Stimulated activated CD8-positive, alpha-beta memory T cell treated with anti-CD3 and anti-CD28 coated beads, Interleukin-12 subunit alpha, Interleukin-12 subunit beta, amount 100 ng/mL, for 1 hour (primary cell): Measurements from ENCODE around the gene MED10.

Experiments used
- DNase-seq: peaks from one replicate; pipeline ENCODE4 v3.0.0-alpha.2; 2020; ENCODE audit warnings: low read depth

The MED10 gene

DNA sequence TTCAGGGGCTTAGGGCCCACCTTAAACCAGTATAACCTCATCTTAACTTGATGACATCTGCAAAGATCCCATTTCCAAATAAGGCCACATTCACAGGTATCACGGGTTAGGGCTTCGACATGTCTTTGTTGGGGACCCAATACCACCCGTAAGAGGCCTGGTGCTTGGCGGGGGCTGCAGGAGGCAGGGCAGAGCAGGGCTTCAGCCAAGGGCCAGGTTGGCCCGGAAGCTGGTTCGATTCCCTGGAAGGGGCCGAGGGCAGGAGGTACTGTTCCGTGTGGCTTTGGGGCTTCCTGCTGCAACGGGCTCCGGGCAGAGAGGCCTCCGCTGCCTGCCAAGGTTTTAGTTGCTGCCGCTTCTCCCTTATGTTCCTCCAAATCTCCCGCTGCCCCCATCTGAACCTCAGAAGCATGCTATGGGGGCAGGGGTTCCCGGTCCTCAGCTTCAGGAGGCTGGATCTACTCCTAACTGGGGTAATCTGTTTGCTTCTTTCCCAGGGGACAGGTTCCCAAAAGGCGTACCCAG is 29.8 kb downstream of the MED10 start:
- DNase-seq: no peak

DNA sequence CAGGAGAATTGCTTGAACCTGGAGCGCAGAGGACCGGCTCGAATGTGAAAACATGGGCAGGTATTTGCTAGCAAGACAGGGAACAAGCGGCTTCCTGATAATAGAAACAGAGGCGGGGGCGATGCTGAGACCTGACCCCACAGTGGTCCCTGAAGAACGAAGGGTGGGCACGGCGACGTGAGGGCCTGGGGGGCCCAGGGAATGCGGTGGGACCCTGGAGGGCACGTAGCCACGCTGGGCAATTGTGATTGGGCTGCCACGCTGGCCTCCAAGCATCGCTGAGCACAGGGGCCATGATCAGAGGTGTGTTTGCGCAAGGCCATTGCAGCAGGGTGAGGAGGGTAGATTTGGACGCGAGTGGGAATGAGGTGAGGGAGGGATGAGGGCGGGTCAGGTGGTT is 30.7 kb downstream of the MED10 start:
- DNase-seq: no peak

DNA sequence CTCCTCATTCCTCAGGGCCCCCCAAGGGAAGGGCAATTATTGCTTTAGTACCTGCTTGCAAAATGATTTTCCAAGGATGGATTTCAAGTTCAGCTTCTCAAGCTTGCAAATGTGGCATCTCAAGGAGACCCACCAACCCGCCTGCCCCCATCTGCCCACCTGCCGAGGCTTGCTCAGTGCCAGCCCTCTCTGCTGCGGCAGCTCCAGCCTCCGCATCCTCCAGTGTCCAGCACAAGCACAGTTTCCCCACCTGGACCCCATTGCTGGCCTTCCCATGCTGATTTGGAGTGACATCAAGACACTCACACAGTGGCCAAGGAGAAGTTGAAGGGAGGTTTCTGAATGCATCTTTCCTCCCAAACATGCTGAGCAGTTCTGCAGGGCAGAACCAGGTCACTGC is 31.2 kb downstream of the MED10 start:
- no peak for DNase-seq

DNA sequence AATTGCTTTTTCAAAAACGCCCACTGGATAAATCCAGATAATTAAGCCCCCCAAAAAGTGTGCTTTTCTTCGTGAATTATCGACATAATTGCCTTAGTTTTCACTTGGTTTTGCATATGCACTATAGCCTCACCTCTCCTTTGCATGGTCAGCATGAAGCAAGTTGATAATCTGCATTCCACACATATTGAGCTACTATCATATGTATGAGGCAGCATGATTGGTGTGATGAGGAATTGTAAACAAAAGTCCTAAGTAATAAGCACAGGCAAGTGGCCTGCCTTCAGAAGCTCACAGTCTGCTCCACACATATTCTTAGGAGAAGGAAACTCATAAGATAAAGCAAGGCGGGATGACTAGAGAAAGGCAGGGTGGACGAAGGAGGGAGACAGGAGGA is 33.8 kb downstream of the MED10 start:
- no peak for DNase-seq

DNA sequence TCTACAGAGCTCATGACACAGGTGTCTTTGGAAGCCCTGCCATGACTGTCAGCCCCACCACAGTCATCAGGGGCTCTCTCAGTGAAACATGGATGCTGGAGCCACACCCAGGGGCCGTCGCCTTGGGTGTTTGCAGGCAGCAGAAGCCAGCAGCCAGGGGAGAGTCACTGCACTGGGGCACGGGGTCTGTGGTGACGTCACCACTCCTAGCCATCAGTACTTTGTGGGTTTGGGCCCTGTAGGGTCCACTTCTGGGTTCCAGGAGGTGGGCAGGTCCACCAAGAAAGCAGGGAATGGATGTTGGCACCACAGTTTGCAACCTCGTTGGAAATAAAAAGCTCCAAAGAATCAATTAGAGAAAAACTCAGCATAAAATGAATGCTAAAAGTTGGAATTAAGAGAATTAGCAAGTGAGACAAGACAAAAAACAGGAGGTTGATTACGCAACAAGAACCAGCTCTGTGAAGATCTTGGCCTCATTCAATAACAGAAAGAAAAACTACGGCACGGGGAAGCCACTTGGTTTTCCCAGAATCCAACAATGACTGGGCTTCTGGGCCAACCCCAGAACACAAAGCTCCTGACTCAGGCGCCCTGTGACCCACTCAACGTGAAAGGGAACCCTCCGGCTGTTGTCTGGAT is 34.3 kb downstream of the MED10 start:
- DNase-seq: no peak

DNA sequence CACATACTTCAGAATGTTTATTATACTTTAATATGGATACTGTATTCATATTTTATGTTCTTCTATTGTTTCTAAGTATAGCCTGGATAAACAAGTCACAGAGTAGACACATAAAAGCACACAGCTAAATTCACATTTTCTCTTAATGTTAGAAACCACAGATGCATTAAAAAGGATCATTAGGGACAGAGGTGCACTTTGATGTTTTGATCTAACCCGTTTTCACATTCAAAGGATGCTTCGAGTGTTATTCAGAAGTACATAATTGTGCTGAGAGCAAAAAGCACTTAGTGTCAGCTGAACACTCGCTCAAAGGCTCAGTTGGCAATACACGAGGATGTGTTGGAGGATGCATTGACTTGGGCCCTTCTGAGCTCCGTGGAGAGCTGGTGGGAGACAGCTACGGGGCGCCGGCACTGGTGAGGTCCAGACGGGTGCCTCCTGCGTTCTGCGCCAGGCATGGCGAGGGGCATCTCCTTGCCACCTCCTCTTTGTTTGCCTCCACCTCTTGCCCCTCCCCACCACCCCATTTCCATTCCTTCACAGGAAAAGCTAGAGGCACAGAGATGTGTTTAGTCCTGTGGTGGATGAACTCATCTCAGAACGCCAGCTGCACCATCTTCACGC is 35.5 kb downstream of the MED10 start:
- DNase-seq: no peak

DNA sequence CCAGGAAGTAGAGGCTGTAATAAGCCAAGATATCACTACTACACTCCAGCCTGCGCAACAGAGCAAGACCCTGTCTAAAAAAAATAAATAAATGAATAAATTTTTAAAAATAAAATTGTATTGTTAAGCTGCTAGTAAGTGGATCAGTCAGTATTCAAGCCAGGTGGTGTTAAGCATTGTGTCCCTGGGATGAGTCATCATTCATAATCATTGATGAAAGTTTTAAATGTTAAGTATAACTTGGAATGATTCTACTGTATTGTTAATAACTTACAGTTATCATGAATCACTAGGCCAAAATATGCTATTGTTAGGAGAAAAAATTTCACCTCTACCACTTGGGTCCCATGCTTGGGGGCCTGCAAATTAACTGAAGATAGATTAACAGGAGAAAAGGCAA is 38.2 kb downstream of the MED10 start:
- no peak for DNase-seq

DNA sequence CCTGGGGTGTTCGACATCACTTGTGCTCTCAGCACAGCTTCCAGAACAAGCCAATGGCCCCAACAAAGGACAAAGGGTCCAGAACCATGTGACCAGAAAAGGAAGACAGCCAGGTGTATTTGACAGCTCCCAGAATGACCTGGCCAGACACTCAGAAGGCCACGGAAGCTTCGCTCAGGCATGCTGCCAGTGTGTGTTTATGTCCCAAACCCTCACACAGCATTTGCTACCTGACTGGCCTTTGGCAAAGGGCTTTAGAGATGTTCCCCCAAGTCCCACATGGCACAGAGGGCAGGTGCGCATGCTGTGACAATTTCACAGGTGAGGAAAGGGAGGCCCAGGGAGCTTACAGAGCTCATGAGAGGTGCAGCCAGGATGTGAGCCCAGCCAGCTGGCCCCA is 39.5 kb downstream of the MED10 start:
- DNase-seq: no peak

DNA sequence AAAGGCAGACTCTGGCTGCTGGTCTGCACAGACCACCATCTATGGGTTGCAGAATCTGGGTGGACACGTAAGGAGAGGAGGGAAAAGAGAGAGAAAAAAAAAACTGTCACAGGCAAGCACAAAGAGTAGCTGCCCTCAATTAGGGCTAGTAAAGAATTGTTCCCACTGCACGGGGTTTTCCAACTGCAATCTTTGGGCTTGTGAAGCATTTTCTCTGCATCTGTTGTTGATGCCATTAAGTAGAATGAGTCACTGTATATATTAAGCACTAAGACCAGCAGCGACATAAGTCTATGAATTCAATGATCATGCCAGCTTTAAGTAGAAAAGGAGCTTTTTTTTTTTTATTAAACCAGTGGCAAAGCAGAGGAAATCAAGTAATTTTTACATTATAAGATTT is 40.2 kb downstream of the MED10 start:
- DNase-seq: no peak

DNA sequence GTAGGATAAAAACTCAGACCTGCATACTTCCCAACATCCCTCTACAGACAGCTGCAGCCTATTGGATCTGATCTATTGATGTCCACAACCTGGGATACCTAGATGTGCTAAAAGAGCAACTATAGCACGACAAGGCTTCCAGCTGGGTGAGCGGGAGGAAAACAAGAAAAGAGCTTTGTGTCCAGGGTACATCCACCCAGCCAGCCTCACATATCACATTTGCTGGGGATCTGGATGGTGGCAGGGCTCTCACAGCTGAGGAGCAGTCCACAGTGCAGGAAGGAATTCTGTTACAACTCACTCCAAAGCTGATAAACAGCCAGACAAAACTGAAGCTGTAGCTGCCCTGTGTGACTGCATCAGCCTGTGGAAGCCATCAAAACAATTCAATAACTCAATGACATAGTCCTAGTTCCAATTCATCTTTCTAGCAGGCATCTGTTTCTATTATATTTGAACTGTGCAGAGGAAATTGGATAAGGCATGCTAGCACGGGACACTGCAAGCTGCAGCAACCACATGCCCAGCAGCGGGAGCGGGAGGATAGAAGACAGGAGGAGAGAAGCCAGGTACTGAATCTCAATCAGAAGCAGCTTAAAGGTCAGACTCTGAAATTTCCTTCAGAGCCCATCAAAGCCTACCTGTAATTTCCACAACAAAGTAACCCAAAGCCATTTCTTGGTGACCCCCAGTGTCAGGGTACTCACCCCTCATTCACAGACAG is 45.0 kb downstream of the MED10 start:
- DNase-seq: no peak

DNA sequence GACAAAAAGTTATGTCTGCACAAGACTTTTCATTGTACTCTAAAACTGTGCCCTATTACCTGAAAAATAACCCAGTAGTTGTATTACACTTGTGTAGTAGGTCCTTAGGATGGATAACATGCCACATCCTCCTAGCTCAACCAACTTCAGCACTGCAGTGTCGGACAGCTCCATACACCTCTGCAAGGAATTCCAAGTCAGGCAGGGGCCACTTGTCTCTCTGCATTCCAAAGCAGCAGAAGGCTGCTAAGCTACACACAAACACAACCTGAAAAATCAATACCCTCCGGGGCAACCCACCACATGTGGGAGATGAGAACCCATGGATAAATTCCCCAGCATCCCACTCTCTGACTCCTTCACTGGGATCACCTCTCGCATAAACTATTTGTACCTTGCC is 50.2 kb downstream of the MED10 start:
- no peak for DNase-seq

DNA sequence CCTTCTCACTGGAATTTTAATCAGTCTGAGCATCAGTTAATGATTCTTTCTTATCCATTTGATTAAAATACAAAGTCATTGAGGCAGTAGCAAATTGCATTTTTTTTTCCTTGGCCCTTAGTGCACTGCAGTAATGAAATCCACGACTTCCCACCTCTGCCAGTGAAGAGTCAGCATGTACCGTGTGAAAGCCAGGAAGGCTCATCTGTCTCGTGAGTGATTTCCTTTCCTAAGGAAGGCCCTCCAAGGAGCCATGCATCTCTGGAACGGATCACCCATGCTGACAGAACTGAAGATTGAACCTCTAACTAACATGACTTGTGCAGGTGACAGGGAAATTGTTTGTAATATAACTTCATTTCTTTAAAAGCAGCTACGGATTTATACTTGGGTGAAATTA is 51.6 kb downstream of the MED10 start:
- DNase-seq: no peak

DNA sequence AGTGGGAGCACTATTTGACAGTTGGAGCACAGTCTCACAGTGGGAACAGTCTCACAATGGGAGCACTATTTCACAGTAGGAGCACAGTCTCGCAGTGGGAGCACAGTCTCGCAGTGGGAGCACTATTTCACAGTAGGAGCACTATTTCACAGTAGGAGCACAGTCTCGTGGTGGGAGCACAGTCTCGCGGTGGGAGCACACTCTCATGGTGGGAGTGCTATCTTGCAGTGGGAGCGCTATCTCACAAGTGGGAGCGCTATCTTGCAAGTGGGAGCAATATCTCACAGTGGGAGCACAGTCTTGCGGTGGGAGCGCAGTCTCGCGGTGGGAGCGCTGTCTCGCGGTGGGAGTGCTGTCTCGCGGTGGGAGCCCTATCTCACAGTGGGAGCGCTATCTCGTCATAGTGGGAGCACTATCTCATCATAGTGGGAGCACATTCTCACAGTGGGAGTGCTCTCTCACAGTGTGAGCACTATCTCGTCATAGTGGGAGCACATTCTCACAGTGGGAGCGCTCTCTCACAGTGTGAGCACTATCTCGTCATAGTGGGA is 56.1 kb downstream of the MED10 start:
- DNase-seq: no peak
